Vagina (tissue), 2 donors: Measurements from ENCODE around the gene SPATA24.

Source experiments
- POLR2A ChIP-seq, 2 donors: fragments of 450-650 bp; IDR thresholded peaks; one replicate each; pipeline ENCODE4 v1.6.1; 2017; ENCODE audit warnings: antibody characterized with exemption in 2 of 2, mild to moderate bottlenecking in 2 of 2, moderate library complexity in 2 of 2
- POLR2AphosphoS5 ChIP-seq, 2 donors: sonication (generic); formaldehyde crosslinking; IDR thresholded peaks; one replicate each; pipeline ENCODE4 v1.9.0; 2017; ENCODE audit warnings: antibody characterized with exemption in 2 of 2, mild to moderate bottlenecking in 2 of 2, low read depth in 1 of 2; ENCODE audit not compliant: insufficient read depth in 1 of 2
- TF ChIP-seq, protein P1 (sequence below), 3 experiments: fragments of 450-650 bp in 2 of 3; fragments of 200-600 bp in 1 of 3; sonication (generic) in 1 of 3; IDR thresholded peaks; one replicate each; pipeline ENCODE4 v1.5.1; 2017 to 2019; ENCODE audit warnings: antibody characterized with exemption in 3 of 3, mild to moderate bottlenecking in 2 of 3, moderate library complexity in 2 of 3

DNA sequence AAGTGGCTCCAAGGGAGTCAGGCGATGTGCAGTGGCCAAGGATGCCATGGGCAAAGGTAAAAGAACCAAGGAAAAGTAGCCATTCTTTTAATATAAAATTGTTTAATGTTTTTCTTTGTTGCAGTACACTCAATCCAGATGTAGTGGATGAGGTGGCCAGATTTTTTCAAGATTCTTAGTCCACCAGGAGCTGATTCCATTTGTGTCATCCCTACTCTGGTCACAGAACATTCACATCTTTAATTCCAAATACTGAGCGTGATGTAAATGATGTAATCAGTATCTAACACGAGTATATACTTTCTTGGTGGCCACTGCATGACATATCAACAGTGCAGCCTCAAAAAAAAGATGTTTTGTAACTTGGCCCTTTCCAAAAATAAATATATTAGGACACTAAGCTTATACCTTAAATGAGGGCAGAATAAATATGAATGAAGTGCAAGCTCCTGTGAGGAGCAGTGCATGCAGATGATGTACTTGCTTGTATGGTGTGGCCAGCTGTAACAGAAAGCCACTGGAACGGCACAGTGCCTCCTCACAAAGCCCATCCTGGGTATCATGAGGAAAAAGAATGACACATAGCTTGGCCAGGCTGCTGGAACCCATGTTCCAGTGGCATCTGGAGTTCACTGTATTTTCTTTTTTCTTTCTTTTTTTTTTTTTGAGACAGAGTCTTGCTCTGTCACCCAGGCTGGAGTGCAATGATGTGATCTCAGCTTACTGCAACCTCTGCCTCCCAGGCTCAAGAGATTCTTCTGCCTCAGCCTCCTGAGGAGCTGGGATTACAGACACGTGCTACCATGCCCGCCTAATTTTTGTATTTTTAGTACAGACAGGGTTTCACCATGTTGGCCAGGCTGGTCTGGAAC, 6.5 kb upstream of the SPATA24 start:
- TF ChIP-seq, protein P1, sequence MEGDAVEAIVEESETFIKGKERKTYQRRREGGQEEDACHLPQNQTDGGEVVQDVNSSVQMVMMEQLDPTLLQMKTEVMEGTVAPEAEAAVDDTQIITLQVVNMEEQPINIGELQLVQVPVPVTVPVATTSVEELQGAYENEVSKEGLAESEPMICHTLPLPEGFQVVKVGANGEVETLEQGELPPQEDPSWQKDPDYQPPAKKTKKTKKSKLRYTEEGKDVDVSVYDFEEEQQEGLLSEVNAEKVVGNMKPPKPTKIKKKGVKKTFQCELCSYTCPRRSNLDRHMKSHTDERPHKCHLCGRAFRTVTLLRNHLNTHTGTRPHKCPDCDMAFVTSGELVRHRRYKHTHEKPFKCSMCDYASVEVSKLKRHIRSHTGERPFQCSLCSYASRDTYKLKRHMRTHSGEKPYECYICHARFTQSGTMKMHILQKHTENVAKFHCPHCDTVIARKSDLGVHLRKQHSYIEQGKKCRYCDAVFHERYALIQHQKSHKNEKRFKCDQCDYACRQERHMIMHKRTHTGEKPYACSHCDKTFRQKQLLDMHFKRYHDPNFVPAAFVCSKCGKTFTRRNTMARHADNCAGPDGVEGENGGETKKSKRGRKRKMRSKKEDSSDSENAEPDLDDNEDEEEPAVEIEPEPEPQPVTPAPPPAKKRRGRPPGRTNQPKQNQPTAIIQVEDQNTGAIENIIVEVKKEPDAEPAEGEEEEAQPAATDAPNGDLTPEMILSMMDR (IDR thresholded peaks at IDR 0.05), result no peak
- TF ChIP-seq POLR2AphosphoS5 (IDR thresholded peaks at IDR 0.05; ENCODE audit: insufficient read depth in 1 of 2, low read depth in 1 of 2) (no peak), POLR2A (IDR thresholded peaks at IDR 0.05) (no peak)
